Common myeloid progenitor, CD34-positive (primary cell): ENCODE results near the gene ACO2.

ENCODE experiments used
- CTCF ChIA-PET: fragments of 350-600 bp; sonication (Branson Sonifier 250); formaldehyde crosslinking; loops from one replicate; lab custom pipeline; 2021; ENCODE audit warnings: antibody characterized with exemption; lab: Charles Lee
- POLR2A ChIA-PET: fragments of 350-600 bp; sonication (Branson Sonifier 250); formaldehyde crosslinking; loops from one replicate; lab custom pipeline; 2021; ENCODE audit warnings: antibody characterized with exemption; lab: Charles Lee
- DNase-seq, 3 donors: peaks; one replicate each; pipeline versions ENCODE4 v3.0.0 to v3.0.0-alpha.2; 2013
- H3K27ac ChIP-seq, 2 experiments: 1 replicate in 1 of 2; 2 replicates in 1 of 2; pipeline ENCODE4 v1.7.0; 2013; ENCODE audit warnings: inconsistent platforms in 2 of 2, low read length in 2 of 2, mild to moderate bottlenecking in 2 of 2, low read depth in 1 of 2, moderate library complexity in 1 of 2; ENCODE audit not compliant: severe bottlenecking in 2 of 2, insufficient read depth in 1 of 2, poor library complexity in 1 of 2
- H3K27me3 ChIP-seq, 5 experiments: replicated peaks in 2 of 5; 1 replicate in 3 of 5; 2 replicates in 2 of 5; pipeline versions ENCODE4 v1.6.1 to v1.7.0; 2013; ENCODE audit warnings: low read length in 4 of 5, mild to moderate bottlenecking in 2 of 5, moderate library complexity in 2 of 5, inconsistent platforms in 1 of 5; ENCODE audit not compliant: insufficient read depth in 5 of 5, control insufficient read depth in 4 of 5
- H3K36me3 ChIP-seq, 4 experiments: 1 replicate in 2 of 4; 2 replicates in 2 of 4; pipeline versions ENCODE4 v1.6.1 to v1.7.0; 2013; ENCODE audit warnings: low read length in 3 of 4, control low read depth in 1 of 4, mild to moderate bottlenecking in 1 of 4; ENCODE audit not compliant: control insufficient read depth in 4 of 4, insufficient read depth in 4 of 4
- H3K4me1 ChIP-seq, 4 experiments: 1 replicate in 3 of 4; 2 replicates in 1 of 4; pipeline versions ENCODE4 v1.6.1 to v1.7.1; 2013; ENCODE audit warnings: low read length in 3 of 4, mild to moderate bottlenecking in 3 of 4, control low read depth in 1 of 4, inconsistent platforms in 1 of 4, moderate library complexity in 1 of 4; ENCODE audit not compliant: control insufficient read depth in 4 of 4, insufficient read depth in 4 of 4; ENCODE audit errors: control extremely low read depth in 1 of 4
- H3K4me3 ChIP-seq, 7 experiments: 1 replicate in 4 of 7; 2 replicates in 3 of 7; pipeline versions ENCODE4 v1.5.1 to v1.7.0; 2013; ENCODE audit warnings: mild to moderate bottlenecking in 7 of 7, low read length in 6 of 7, moderate library complexity in 6 of 7, inconsistent platforms in 2 of 7, low read depth in 2 of 7, control low read depth in 1 of 7; ENCODE audit not compliant: insufficient read depth in 4 of 7, control insufficient read depth in 1 of 7; ENCODE audit errors: extremely low read depth in 1 of 7
- H3K9me3 ChIP-seq, 5 experiments: 1 replicate in 4 of 5; 2 replicates in 1 of 5; pipeline versions ENCODE4 v1.6.1 to v1.7.1; 2013; ENCODE audit warnings: low read length in 4 of 5, mild to moderate bottlenecking in 2 of 5, inconsistent platforms in 1 of 5, low read depth in 1 of 5, moderate library complexity in 1 of 5; ENCODE audit not compliant: control insufficient read depth in 4 of 5, insufficient read depth in 2 of 5; ENCODE audit errors: control extremely low read depth in 1 of 5
- WGBS: methylation state at CpG from one replicate; pipeline ENCODE4 v1.1.5; 2013; ENCODE audit not compliant: insufficient coverage; 5-methylcytosine and 5-hydroxymethylcytosine counted together

The ACO2 gene

DNA sequence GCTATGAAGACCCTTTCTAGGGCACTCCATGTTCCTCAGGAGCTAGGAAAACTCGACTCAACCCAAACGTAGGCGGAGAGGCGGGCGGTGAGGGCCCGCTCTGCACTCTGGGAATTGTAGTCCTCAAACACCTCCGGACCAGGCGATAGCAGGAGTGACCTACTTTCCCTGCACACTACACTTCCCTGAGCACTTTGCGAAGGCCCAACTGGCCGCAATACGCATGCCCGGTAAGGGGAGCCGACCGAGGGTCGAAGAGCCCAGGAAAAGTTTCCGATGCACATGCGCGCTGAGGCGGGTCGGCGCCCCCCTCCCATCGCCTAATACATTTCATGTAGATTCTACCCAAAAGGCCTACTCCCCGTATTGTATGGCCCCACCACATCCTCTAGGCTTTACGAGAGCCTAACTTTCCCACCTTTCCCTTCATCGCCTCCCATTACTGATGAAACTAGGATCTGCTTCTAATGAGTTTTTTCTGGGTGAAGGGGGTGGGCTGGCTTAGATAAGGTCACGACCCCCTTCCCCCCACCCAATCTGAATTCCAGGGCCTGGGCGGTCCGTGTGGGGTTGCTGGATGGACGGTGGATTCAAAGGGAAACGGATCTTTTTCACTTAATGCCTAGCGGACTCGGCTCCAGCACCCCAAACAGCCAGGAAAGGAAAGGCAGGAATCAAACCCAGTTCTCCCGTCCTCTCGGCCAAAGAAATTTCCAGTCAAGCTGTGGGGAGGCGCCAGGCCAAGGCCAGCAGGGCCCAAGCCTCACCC is 24.4 kb upstream of the ACO2 start:
- peak; percentile 97 for DNase-seq
- H3K4me1 ChIP-seq, result peaks cover 11 to 34% (median 29%) of the 10 kb centered on the region in 4 experiments
- ChIA-PET POLR2A (interaction anchor here (4.1 kb wide), 1 partner anchor 25 kb away, joined by 34 read pairs; the partner anchor contains the start of genes ACO2 and PHF5A), CTCF (interaction anchor here (1.6 kb wide), 1 partner anchor 24 kb away, joined by 4 read pairs; the partner anchor contains the start of genes ACO2 and PHF5A)
- H3K4me3 ChIP-seq, result peak overlapping the region; percentile 85 to 99 (median 93)
- WGBS, result 0% methylated on average over 11 of the region's 35 CpGs
- H3K27ac ChIP-seq, result peak overlapping the region; percentile 88 to 97
- no peaks in the 10 kb centered on the region for H3K9me3 ChIP-seq
- H3K36me3 ChIP-seq, result peaks cover 0 to 19% (median 5%) of the 10 kb centered on the region in 4 experiments
- H3K27me3 ChIP-seq, result no peaks in the 10 kb centered on the region

- CTCF ChIA-PET, result interaction anchor here (1.1 to 2.1 kb wide), 5 partner anchors 17 to 82 kb away, joined by 3 to 9 read pairs (median 4); partner anchors contain the start of genes ACO2 and PHF5A
- DNase-seq, result peak in 1 of 3 donors; percentile 31
These were observed 23.5 kb upstream of the ACO2 start for GRCh38 chr22:41445129-41446056.

DNA sequence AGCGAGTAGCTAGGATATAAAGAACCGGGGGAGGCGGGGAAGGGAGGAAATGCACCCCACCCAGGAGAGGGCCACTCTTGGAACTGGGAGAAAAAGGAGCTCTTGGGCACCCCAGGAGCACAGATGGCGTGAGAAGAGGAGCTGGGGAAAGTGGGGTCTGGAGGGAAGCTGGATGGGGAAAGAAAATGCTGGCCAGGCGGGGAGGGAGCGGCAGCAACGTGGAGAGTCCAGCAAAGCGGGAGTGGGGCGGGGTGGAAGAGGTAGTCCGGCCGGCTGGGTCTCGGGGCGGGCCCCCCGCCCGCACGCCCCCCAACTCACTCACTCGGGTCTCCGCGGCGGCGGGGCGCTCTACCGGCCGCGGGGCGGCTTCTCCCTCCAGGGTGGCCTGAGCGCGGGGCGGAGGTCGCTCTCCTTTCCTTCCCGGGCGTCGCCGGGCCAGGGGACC is 22.8 kb upstream of the ACO2 start:
- WGBS, result 0% methylated on average over 16 of the region's 34 CpGs
- peaks cover 0 to 16% (median 3%) of the 10 kb centered on the region in 4 experiments for H3K36me3 ChIP-seq
- H3K4me1 ChIP-seq, result peaks cover 11 to 35% (median 29%) of the 10 kb centered on the region in 4 experiments
- no peaks in the 10 kb centered on the region for H3K9me3 ChIP-seq
- CTCF ChIA-PET, result interaction anchor here (1.1 to 2.1 kb wide), 6 partner anchors 16 to 102 kb away, joined by 3 to 9 read pairs (median 4); partner anchors contain the start of genes ACO2 and PHF5A
- peak overlapping the region; percentile 85 to 99 (median 93) for H3K4me3 ChIP-seq
- peak overlapping the region; percentile 88 to 97 for H3K27ac ChIP-seq
- no peaks in the 10 kb centered on the region for H3K27me3 ChIP-seq
- POLR2A ChIA-PET, result interaction anchor here (0.6 to 4.1 kb wide), 7 partner anchors 9 to 399 kb away, joined by 3 to 34 read pairs (median 6); partner anchors contain the start of genes ACO2, PHF5A and TEF
- peak in 1 of 3 donors; percentile 15 for DNase-seq

More at GRCh38 chr22:41445129-41446056, 23.5 kb upstream of the ACO2 start:
- WGBS, result 0% methylated on average over 13 of the region's 22 CpGs
- Histone ChIP-seq H3K9me3 (no peaks in the 10 kb centered on the region), H3K4me1 (peaks cover 11 to 35% (median 29%) of the 10 kb centered on the region in 4 experiments), H3K36me3 (peaks cover 0 to 16% (median 3%) of the 10 kb centered on the region in 4 experiments), H3K4me3 (peak overlapping the region; percentile 85 to 99 (median 93)), H3K27me3 (no peaks in the 10 kb centered on the region), H3K27ac (peak overlapping the region; percentile 88 to 97)
- POLR2A ChIA-PET, result interaction anchor here (0.6 to 4.1 kb wide), 4 partner anchors 24 to 398 kb away, joined by 3 to 34 read pairs (median 6); partner anchors contain the start of genes ACO2 and PHF5A

DNA sequence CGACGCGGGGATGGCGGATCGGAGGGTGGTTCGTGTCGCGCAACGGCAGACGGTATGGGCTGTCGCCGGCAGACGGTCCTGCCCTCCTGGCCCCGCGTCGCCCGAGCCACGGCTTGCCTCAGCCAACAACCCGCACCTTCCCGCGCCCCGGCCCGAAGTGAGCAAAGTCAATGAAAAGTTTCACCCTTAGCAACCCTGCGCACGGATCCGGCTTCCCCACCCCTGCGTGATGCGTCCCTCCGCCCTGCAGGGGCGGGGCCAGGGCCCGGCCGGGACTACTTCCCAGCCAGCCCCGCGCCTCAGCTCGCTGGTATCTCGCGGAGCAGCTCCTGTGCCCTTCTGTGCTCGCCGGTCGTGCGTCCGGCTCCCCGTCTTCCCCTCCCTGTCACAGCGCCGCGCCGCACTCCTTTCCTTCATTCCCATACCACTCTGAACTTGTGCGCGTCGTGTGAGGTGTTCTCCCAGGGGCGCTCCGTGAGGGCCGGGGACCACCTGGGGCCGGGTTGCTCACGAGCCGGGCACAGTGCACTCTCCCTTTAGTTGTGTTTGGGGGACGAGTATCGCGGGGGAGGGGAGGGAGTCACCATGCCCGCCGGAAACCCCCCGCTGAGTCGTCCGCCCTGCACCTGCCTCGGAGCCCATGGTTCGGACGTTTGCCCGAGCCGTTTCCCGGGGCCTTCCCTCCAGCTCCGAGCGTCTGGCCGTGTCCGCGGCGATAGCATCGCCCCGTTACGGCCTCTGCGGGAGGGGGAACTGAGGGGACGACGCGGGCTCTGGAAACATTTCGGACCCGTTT is 22.1 kb upstream of the ACO2 start, which contains the start of gene TOB2:
Gene TOB2 (minus strand): TSS at position 163 of the 796 bp plus-strand sequence. CDS start 9,456 bp downstream, outside the sequence.
- peak; percentile 96 to 97 (median 97) for DNase-seq
- H3K4me3 ChIP-seq, result peak within 1 kb of the TSS; percentile 85 to 99 (median 93)
- CTCF ChIA-PET, result interaction anchor here (1.3 to 2.1 kb wide), 4 partner anchors 15 to 103 kb away, joined by 3 to 9 read pairs (median 4); no protein-coding TSS in a partner anchor
- H3K27me3 ChIP-seq, result no peaks in the 10 kb centered on the region
- H3K4me1 ChIP-seq, result peaks cover 11 to 35% (median 29%) of the 10 kb centered on the region in 4 experiments
- peaks cover 0 to 15% (median 2%) of the 10 kb centered on the region in 4 experiments for H3K36me3 ChIP-seq
- POLR2A ChIA-PET, result interaction anchor here (0.6 to 4.1 kb wide), 6 partner anchors 10 to 1279 kb away, joined by 3 to 34 read pairs (median 7); partner anchors contain the start of genes ACO2, PHF5A and TEF
- H3K9me3 ChIP-seq, result no peaks in the 10 kb centered on the region
- H3K27ac ChIP-seq, result peak within 1 kb of the TSS; percentile 88 to 97
- WGBS, result 0% methylated on average over 78 of the region's 85 CpGs

DNA sequence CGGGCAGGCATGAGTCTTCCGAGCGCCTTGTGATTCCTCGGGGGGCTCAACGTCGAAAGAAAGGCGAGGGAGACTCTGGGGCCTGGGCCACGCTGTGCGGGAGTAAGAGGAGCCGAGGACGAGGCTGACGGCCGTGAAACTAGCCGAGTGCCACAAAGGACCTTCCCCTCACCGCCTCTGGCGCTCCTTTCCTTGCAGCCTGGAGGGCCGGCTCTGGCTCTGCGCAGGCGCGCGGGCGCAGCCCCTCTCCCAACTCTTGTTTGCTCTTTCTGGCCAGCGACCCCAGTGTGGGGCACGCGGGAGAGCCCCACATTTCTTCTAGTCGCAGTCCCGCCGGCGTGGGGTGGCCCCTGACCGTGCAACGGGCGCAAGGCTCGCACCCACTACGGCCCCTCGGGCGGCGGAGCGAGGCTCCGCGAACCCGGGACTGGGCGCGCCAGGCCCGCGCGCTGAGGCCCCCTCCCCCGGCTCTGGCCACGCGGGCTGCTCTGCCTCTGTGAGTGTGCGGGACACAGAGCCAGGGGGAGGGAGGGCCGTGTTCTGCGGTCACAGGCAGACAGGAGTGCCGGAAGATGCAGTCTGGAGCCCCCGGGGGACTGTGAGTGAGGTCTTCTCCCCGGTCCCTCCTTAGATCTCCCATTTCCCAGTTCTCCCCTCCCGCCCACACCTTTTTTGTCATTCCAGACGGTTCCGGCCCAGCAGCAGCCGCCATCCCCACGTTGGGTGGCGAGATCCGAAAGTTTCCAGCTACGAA is 21.3 kb upstream of the ACO2 start:
- Histone ChIP-seq H3K9me3 (no peaks in the 10 kb centered on the region), H3K27me3 (no peaks in the 10 kb centered on the region), H3K27ac (peak overlapping the region; percentile 88 to 97), H3K4me3 (peak overlapping the region; percentile 85 to 99 (median 93)), H3K36me3 (peaks cover 0 to 7% (median 3%) of the 10 kb centered on the region in 4 experiments), H3K4me1 (peaks cover 11 to 35% (median 29%) of the 10 kb centered on the region in 4 experiments)
- WGBS, result 0% methylated on average over 47 of the region's 63 CpGs
- ChIA-PET CTCF (interaction anchor here (1.1 kb wide), 1 partner anchor 21 kb away, joined by 4 read pairs; the partner anchor contains the start of genes ACO2 and PHF5A), POLR2A (interaction anchor here (0.5 to 4.1 kb wide), 7 partner anchors 11 to 1278 kb away, joined by 3 to 34 read pairs (median 6); partner anchors contain the start of genes ACO2 and PHF5A)
- peak; percentile 62 to 80 (median 73) for DNase-seq
